Mammary epithelial cell (primary cell): ENCODE measurements around the gene BRD4.

ENCODE experiments used
- EZH2 ChIP-seq: IDR thresholded peaks from 2 replicates; pipeline ENCODE4 v1.6.1; 2012; ENCODE audit warnings: low read length, inconsistent platforms, borderline replicate concordance
- TF ChIP-seq, protein P1 (sequence below), 2 donors: IDR thresholded peaks in 1 of 2; conservative IDR thresholded peaks in 1 of 2; 2 replicates each; pipeline ENCODE4 v1.5.1; 2011 to 2012; ENCODE audit warnings: inconsistent platforms in 2 of 2, low read length in 2 of 2, mild to moderate bottlenecking in 2 of 2, control low read depth in 1 of 2, low read depth in 1 of 2; ENCODE audit not compliant: insufficient read depth in 1 of 2; ENCODE audit errors: extremely low read depth in 1 of 2

DNA sequence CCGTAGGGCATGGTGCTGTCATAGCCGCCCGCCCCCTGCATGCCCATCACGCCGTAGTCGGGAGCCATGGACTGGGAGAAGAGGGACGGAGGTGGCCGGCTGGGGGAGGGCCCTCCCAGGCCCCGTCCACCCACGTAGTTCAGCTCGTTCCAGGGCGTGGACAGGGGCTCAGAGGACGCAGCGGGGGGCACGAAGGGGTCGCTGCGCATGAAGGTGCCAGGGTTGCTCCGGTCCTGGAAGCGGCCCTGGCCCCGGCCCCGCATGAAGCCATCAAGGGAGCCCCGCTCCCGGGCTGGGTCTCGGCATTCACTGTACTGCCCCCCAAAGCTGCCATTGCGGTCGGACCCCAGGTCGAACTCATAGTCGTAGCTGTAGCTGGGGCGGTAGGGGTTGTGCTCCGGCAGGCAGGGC lies 40.6 kb upstream of the BRD4 start:
- TF ChIP-seq, protein P1, sequence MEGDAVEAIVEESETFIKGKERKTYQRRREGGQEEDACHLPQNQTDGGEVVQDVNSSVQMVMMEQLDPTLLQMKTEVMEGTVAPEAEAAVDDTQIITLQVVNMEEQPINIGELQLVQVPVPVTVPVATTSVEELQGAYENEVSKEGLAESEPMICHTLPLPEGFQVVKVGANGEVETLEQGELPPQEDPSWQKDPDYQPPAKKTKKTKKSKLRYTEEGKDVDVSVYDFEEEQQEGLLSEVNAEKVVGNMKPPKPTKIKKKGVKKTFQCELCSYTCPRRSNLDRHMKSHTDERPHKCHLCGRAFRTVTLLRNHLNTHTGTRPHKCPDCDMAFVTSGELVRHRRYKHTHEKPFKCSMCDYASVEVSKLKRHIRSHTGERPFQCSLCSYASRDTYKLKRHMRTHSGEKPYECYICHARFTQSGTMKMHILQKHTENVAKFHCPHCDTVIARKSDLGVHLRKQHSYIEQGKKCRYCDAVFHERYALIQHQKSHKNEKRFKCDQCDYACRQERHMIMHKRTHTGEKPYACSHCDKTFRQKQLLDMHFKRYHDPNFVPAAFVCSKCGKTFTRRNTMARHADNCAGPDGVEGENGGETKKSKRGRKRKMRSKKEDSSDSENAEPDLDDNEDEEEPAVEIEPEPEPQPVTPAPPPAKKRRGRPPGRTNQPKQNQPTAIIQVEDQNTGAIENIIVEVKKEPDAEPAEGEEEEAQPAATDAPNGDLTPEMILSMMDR (conservative IDR thresholded peaks at IDR 0.05 in 1 of 2, IDR thresholded peaks at IDR 0.05 in 1 of 2; ENCODE audit: extremely low read depth in 1 of 2, insufficient read depth in 1 of 2, low read depth in 1 of 2, low read length in 2 of 2), result no peak
- TF ChIP-seq EZH2, result no peak
